ENCODE measurements around the gene FER.
"Not testable (repeated sequence)": the region's sequence is repeated elsewhere in the genome, so short reads cannot be mapped to it uniquely, and the experiment has no call there.

The FER gene

GRCh38 chr5:109035436-109035835 is 287.7 kb downstream of the FER start:
- no peak for DNase-seq (ENCODE audit: low spot score)

- DNase-seq (ENCODE audit: low spot score) = no peak
Measured at GRCh38 chr5:109038209-109038840, 290.6 kb downstream of the FER start.

GRCh38 chr5:109041317-109041716 is 293.6 kb downstream of the FER start:
- DNase-seq (ENCODE audit: low spot score) = no peak

DNA sequence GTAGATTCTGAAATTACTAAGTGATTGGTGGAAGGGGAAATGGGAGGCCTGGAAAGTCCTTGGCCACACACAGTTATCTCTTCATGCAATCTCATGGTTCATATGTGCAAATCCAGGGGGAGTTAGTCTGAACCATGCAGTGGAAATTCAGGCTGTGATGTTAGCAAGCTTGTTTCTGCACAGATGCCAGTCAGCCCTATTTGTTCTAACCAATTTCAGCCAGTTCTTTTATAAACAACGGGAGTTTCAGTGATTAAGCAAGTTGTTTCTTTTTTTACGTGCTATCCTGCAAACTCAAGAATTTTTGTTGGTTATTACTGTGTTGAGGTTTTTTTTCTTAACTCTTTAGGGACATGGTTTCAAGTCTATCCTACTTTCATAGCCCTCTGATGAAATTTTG is 298.0 kb downstream of the FER start:
- DNase-seq (ENCODE audit: low spot score) = no peak

DNA sequence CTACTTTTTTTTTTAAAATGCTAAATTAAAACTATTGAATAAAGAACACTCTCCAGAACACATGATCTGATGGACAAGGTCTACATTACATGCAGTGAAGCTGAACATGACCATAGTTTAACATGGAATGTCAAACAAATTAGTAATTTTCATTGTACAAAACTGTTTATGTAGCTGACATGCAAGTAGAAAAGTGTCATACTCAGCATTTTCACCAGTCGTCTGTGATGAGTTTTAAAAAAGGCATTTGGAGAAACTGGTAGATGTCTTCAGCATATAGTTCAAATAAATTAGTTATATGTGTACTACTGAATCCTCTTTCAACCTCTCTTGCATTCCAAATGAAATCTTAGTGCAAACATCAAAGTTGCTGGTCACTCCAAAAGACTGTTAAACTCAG is 301.9 kb downstream of the FER start:
- DNase-seq (ENCODE audit: low spot score) = no peak

GRCh38 chr5:109050321-109050720 is 302.6 kb downstream of the FER start:
- not testable (repeated sequence) for DNase-seq (ENCODE audit: low spot score)

- DNase-seq (ENCODE audit: low spot score) = not testable (repeated sequence)
Measured at GRCh38 chr5:109052216-109052615, 304.5 kb downstream of the FER start.

DNA sequence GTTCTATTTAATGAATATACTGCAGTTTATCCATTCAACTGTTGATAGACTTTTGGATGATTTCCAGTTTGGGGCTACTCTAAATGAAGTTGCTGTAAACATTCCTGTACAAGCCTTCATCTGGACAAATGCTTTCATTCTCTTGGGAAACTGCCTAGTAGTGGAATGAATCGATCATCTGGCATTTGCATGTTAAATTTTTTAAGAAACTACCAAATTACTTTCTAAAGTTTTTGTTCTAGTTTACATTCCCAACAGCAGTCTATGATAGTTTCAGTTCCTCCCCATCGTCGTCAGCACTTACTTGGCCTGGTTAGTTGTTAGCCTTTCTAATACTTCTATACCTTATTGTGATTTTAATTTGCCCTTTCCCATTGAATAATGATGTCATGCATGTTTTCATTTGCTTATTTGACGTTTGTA is 306.3 kb downstream of the FER start:
- DNase-seq (ENCODE audit: low spot score) = no peak

DNA sequence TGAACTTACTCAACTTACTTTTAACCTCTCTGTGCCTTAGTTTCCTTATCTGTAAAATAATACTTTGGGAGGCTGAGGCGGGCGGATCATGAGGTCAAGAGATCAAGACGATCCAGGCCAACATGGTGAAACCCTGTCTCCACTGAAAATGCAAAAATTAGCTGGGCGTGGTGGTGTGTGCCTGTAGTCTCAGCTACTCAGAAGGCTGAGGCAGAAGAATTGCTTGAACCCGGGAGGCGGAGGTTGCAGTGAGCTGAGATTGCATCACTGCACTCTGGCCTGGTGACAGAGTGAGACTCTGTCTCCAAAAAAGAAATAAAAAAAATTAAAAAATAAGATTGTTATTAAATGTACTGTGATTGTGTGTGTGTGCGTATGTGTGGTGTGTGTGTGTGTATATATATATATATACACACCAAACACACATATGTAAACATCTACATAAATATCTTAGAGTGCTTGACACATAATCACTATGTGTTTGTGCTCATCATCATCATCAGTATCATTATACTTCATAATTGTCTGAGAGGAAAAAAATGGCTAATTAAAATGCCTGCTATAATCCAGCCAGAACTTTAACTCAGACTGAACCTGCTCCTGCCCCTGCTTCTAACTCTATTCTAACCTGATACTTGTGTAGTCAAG is 312.8 kb downstream of the FER start:
- no peak for DNase-seq (ENCODE audit: low spot score)

- DNase-seq (ENCODE audit: low spot score) = no peak
Measured at GRCh38 chr5:109062664-109063063, 315.0 kb downstream of the FER start.

DNA sequence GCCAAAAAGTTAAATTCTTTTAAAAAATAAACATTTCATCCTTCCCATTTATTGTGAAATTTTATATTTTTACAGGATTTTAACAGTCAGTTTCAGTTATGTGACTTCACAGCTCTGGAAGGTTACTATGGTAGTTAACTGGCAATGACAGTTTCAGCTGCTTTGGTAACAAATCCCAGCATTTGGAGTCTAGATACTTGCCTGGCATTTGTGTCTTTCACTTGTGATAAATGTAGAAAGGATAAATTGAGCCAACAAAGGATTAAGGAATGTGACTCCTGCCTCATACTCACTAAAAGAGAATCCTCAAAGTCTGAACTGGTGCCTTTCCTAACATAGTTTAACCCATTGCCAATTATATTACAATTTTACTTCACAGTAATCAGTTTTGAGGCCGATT is 315.5 kb downstream of the FER start:
- DNase-seq (ENCODE audit: low spot score) = no peak

DNA sequence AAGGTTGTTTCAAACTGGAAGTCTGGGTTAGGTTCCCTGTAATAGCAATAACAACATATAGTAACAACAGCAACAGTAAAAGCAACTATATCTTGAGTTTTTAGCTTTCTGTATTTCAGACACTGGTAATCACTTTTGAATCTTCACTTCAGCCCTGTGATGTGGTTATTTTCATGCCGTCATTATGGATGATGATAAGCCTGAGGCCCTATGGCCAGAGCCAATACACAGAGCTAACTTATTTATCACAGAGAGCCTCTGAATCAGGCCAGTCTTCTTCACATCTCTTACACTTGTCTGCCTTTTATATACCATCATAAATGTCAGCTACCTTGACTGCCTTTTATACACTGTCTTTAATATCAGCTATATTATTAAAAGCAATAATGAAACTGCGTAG is 329.0 kb downstream of the FER start:
- DNase-seq (ENCODE audit: low spot score) = no peak

DNA sequence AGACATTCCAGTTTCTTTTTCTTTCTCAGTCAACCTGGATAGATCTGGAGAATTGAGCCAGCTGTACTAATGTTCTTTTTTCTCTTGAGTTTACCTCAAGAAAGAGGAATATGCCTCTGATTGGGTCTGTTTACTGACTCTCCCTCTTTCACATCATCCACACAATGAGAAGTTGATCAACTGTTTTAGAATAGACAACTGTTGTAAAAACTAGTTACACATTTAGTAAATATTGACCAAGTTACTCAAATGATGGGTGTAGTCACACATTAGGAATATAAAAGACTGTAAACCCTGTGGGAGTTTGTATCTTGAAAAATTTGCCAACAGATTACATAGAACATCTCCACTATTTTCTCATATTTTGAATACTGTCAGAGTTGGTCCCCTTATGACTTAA is 330.8 kb downstream of the FER start:
- no peak for DNase-seq (ENCODE audit: low spot score)

GRCh38 chr5:109080481-109080880 is 332.8 kb downstream of the FER start:
- no peak for DNase-seq (ENCODE audit: low spot score)

- DNase-seq (ENCODE audit: low spot score) = no peak
Measured at GRCh38 chr5:109080896-109081295, 333.2 kb downstream of the FER start.

DNA sequence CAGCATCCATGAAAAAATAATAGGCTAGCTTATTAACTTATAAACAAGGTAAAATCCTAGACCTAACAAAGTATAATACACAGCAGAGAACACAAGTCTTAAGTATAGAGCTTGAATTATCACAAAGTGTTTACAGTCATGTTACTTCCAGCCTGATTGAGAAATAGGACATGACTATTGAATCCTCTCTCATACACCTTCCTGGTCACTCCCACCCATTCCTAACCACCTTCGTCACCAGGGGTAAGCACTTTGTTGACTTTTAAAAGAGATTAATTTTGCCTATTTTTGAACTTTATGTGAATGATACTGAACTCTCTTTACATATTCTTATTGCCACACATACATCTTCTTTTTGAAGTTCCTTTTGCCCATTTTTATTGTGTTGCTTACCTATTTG is 336.2 kb downstream of the FER start:
- no peak for DNase-seq (ENCODE audit: low spot score)

DNA sequence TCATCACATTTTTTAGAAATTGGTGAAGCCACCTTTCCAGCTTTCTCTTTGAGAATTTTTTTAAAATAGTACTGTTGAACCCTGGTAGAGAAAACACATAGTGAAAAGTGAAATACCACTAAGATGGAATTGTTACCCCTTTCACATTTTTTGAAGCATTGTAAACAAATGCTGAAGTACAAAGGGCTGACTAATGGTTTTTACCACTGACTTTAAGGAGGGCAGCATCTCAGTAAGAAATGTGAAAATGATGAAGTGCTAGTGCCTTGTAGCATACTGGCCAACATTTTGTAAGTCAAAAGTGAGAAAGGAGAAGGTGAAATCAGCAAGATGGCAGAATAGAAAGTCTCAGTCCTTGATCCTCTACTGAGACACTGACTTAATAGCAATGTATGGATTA is 341.5 kb downstream of the FER start:
- DNase-seq (ENCODE audit: low spot score) = no peak

DNA sequence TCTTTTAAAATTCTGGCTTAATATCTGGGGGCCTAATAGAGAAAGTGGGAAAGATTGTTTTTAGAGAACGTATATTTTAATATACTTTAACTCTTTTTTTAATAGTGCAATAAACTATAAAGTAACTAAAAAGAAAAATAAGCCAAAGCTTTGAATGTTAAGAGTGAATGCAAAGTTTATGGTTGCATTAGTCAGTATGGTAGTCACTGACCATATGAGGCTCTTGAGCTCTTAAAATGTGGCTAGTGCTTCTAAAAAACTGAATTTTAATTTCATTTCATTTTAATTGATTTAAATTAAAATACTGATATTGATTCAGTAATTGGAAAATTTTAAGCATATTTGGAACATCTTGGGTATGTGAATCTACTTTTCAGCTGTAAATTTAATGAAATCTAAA is 351.4 kb downstream of the FER start:
- DNase-seq (ENCODE audit: low spot score) = no peak

- no peak for DNase-seq (ENCODE audit: low spot score)
Measured at GRCh38 chr5:109100971-109101370, 353.3 kb downstream of the FER start.

GRCh38 chr5:109102096-109102690 is 354.5 kb downstream of the FER start:
- no peak for DNase-seq (ENCODE audit: low spot score)

DNA sequence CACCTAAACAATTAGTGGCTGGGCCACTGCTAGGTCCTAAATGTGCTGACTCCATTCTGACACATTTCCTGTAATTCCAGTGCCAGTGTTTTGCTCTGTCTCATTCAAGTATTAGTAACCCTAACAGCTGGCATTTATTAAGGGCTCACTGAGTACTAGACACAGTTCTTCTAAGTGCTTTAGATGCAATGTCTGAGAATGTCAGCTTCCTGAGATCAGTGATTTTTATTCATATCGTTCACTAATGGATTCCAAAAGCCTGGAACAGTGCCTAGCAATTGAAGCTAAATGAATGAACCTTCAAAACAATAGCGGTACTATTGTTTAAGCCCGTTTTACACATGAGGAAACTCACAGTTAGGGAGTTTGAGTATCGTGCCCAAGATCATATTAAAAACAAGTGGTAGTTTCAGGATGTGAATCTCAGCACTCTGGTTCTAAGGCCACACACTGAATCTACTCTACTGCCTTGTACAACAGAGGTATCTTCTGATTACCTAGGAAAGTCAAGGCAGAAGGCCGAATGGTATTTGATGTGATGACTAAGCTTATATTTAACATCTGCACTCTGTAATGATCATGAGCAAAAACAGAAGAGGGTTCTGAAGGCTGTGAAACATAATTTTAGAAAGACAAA is 358.1 kb downstream of the FER start:
- DNase-seq (ENCODE audit: low spot score) = no peak

- no peak for DNase-seq (ENCODE audit: low spot score)
Measured at GRCh38 chr5:109111680-109112079, 364.0 kb downstream of the FER start.

DNA sequence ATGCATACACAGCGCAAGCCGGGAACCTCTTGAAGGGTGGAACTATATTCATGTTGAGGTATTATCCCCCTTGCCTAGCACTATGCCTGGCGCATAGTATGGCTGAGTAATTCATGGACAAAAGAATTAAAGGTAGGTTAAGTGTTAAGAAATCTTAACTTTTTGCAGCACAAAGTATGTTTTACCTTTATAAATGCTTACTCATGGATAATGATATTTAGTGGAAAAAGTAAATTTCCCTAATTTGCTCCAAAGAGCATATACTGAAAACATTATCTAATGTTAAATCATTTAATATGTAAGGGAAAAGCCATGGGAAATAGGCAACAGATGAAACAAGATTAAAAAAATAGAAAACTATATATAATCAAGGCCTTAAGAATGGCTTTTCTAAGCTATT is 365.9 kb downstream of the FER start:
- DNase-seq (ENCODE audit: low spot score) = no peak

Data from activated CD4-positive, alpha-beta T cell treated with anti-CD3 and anti-CD28 coated beads, Interleukin-2, Interleukin-4, amounts not matched to agents 100 ng/mL and 50 ng/mL, durations not matched to agents 16 hours and 8 hours (primary cell).